Measurements from ENCODE around the gene SDK1.

The SDK1 gene

DNA sequence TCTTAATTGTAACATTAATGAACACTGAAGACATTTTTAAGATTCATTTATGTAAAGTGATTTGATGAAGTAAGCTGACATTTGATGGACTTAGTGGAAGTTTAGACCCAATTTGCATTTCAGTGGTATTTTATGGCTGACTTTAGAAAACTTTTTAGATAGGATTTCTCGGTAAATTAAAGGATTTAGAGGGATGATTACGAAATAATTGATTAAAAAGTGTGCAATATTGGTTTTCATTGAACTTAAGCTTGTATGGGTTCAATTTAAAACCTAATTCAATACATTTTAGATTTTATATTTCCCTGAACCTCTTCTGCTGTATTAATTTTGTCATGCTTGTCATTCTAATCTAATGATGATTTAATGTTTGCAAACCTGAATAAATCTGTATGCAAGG, 135.1 kb downstream of the SDK1 start:
- H3K4me3 ChIP-seq (ENCODE audit: low read length): no peak overlapping the region
- TF ChIP-seq, protein P1, sequence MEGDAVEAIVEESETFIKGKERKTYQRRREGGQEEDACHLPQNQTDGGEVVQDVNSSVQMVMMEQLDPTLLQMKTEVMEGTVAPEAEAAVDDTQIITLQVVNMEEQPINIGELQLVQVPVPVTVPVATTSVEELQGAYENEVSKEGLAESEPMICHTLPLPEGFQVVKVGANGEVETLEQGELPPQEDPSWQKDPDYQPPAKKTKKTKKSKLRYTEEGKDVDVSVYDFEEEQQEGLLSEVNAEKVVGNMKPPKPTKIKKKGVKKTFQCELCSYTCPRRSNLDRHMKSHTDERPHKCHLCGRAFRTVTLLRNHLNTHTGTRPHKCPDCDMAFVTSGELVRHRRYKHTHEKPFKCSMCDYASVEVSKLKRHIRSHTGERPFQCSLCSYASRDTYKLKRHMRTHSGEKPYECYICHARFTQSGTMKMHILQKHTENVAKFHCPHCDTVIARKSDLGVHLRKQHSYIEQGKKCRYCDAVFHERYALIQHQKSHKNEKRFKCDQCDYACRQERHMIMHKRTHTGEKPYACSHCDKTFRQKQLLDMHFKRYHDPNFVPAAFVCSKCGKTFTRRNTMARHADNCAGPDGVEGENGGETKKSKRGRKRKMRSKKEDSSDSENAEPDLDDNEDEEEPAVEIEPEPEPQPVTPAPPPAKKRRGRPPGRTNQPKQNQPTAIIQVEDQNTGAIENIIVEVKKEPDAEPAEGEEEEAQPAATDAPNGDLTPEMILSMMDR (conservative IDR thresholded peaks at IDR 0.05; ENCODE audit: low read length): no peak
- DNase-seq (ENCODE audit: low read depth): no peak

DNA sequence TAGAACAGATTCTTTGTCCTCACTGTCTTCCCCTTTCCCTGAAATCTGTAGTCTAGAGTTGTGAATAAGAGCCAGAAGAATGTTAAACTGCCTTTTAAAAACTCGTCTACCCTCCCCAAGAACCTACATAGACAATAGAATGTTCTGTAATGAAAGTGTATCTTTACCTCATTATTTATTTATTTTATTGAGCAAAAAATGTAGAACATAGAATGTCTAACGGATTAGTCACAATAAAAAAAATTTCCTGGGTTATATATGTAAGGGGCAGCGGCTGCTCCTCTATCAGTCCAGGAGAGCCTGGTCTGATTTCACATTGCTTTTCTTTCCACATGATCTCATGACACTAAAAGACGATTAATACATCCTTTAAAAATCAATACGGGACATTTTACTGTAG, 135.7 kb downstream of the SDK1 start:
- TF ChIP-seq, protein P1 (conservative IDR thresholded peaks at IDR 0.05; ENCODE audit: low read length): no peak
- H3K4me3 ChIP-seq (ENCODE audit: low read length): no peak overlapping the region
- no peak for DNase-seq (ENCODE audit: low read depth)

DNA sequence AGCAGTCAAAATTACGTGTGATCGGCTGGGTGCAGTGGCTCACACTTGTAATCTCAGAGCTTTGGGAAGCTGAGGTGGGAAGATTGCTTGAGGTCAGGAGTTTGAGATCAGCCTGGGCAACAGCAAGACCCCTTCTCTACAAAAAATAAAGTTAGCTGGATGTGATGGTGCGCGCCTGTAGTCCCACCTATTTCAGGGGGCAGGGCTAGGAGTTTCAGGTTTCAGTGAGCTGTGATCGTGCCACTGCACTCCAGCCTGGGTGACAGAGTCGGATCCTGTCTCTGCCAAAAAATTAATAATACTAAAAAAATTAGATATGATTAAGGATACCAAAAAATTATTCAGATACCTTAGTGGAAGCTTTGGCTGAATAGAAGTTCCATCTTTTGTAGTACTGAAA, 136.4 kb downstream of the SDK1 start:
- TF ChIP-seq, protein P1 (conservative IDR thresholded peaks at IDR 0.05; ENCODE audit: low read length): no peak
- no peak for DNase-seq (ENCODE audit: low read depth)
- H3K4me3 ChIP-seq (ENCODE audit: low read length): no peak overlapping the region

DNA sequence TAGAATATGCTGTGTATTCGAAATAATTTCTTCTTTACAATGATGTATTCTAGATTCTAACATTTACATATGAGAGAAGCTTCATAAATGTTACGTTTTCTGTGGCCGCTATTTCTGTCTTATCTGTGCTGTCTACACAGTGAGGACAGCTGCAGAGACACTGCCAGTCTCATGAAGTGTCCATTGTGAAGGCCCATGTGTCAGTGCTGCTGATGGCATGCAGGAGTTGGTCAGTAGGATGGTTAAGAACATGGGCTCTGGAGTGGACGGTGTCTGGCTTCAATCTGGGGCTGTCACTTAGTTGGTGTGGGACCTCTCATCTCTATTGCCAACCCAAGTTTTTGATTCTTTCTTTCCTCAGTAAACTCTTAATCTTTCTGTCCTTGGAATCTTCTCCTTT, 137.3 kb downstream of the SDK1 start:
- TF ChIP-seq, protein P1 (conservative IDR thresholded peaks at IDR 0.05; ENCODE audit: low read length): no peak
- no peak for DNase-seq (ENCODE audit: low read depth)
- H3K4me3 ChIP-seq (ENCODE audit: low read length): no peak overlapping the region

DNA sequence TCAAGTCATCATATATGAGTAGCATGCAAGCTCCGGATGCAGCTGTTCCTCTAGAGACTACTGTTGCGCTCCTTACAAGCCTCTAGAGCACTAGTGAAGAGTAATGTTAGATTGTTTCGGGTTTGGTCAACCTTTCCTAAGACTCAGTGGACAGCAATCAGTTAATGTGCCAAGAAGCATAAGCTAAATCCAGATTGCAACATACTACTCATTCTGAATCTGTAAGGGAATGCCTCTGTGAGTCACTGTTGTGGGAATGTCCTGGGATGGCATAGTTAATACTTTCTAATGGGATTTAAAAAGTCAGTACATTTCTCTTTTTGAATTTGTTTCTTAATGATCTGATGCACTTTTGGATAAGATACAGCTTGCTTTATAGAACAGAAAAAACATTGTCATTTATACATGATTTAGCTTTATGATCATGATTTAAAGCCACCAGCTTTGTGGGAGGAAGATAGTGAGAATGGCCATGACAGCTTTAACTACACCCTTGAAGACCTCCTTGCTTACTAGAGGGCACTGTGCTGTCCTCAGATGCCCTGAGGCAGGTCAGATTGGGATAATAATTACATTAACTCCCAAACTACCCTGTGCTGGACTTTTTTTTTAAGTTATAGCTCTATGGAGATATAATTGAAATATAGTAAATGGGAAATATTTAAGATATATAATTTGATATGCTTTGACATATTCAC, 138.4 kb downstream of the SDK1 start:
- DNase-seq (ENCODE audit: low read depth): peak; percentile 32

DNA sequence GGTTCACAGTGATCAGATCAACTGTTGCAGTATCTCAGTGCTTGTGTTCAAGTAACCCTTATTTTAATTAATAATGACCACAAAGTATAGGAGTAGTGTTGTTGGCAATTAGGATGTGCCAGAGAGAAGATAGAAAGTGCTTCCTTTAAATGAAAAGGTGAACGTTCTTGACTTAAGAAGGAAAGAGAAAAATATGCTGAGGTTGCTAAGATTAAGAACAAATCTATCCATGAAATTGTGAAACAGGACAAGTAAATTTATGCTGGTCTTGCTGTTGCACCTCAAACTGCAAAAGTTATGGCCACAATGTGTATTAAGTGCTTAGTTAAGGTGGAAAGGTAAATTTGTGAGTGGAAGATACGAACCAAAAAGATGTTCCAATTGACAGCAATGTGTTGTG, 139.5 kb downstream of the SDK1 start:
- TF ChIP-seq, protein P1 (conservative IDR thresholded peaks at IDR 0.05; ENCODE audit: low read length): no peak
- H3K4me3 ChIP-seq (ENCODE audit: low read length): no peak overlapping the region
- no peak for DNase-seq (ENCODE audit: low read depth)

More for the DNA sequence above, 138.4 kb downstream of the SDK1 start:
- no peak overlapping the region for H3K4me3 ChIP-seq (ENCODE audit: low read length)
- TF ChIP-seq, protein P1 (conservative IDR thresholded peaks at IDR 0.05; ENCODE audit: low read length): no peak

DNA sequence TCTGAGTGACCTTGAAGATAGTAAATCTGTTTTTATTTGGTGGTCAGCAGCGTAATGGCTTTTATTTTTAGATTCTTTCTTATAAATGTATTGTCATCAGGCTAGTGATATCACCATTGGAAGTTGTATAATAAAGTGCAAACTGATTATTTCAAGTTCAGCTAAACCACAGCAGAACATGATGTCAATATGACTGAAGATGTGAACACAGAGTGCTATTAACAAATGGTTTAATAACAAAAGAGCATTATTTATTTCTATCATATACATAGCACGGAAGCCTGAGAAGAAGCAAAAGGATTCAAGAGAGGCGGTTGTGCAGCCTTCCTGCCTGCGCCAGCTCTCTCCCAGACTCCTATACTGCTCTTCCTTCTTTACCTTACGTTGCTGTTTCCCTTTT, 142.7 kb downstream of the SDK1 start:
- no peak for DNase-seq (ENCODE audit: low read depth)
- no peak overlapping the region for H3K4me3 ChIP-seq (ENCODE audit: low read length)
- TF ChIP-seq, protein P1 (conservative IDR thresholded peaks at IDR 0.05; ENCODE audit: low read length): no peak

All from AG10803 (cell line).